WTC11 (cell line): ENCODE data around the gene TMEM140. TPM values are rescaled to one million over a fixed set of nuclear protein-coding genes. Genes with fewer than 3 reads are reported as not detected.

Source experiments
- ATAC-seq: fragments of 200-7000 bp; cut with Tn5 transposase; 2 replicates; pipeline ENCODE4 v1.10.0; 2021; ENCODE audit warnings: mild to moderate bottlenecking, moderate library complexity
- CTCF ChIA-PET: fragments of 300-600 bp; sonication (Branson Sonifier 250); formaldehyde crosslinking; loops from one replicate; lab custom pipeline; 2021; ENCODE audit warnings: antibody characterized with exemption; lab: Charles Lee
- POLR2A ChIA-PET: fragments of 350-600 bp; sonication (Branson Sonifier 250); formaldehyde crosslinking; loops from one replicate; lab custom pipeline; 2021; ENCODE audit warnings: antibody characterized with exemption; lab: Charles Lee
- DNase-seq: peaks from one replicate; pipeline ENCODE4 v3.0.0; 2021; ENCODE audit warnings: low spot score
- H3K27ac Mint-ChIP-seq: 2 replicates; pipeline ENCODE4 v1.8.0; 2021; ENCODE audit warnings: mixed read lengths
- H3K27me3 Mint-ChIP-seq: 2 replicates; pipeline ENCODE4 v1.8.0; 2021; ENCODE audit warnings: low read depth, mild to moderate bottlenecking, moderate library complexity, mixed read lengths
- H3K36me3 Mint-ChIP-seq: 2 replicates; pipeline ENCODE4 v1.8.0; 2021; ENCODE audit warnings: mixed read lengths
- H3K4me1 Mint-ChIP-seq: 2 replicates; pipeline ENCODE4 v1.8.0; 2022; ENCODE audit warnings: mixed read lengths
- H3K4me3 Mint-ChIP-seq: 2 replicates; pipeline ENCODE4 v1.8.0; 2021; ENCODE audit warnings: mild to moderate bottlenecking, moderate library complexity, mixed read lengths
- H3K9me3 Mint-ChIP-seq: 2 replicates; pipeline ENCODE4 v1.8.0; 2021; ENCODE audit warnings: mixed read lengths
- E2F4 ChIP-seq: sonication (generic); formaldehyde crosslinking; IDR thresholded peaks from 2 replicates; pipeline ENCODE4 v1.8.1; 2022; ENCODE audit warnings: low read depth, mild to moderate bottlenecking, moderate library complexity, missing genetic modification reagents, borderline replicate concordance
- ESRRA ChIP-seq: sonication (generic); formaldehyde crosslinking; IDR thresholded peaks from 2 replicates; pipeline ENCODE4 v1.8.1; 2022; ENCODE audit warnings: mild to moderate bottlenecking, missing genetic modification reagents, borderline replicate concordance
- FOXP4 ChIP-seq: sonication (generic); formaldehyde crosslinking; IDR thresholded peaks from 2 replicates; pipeline ENCODE4 v1.8.0; 2022; ENCODE audit warnings: mild to moderate bottlenecking, missing genetic modification reagents
- KAT7 ChIP-seq: sonication (generic); formaldehyde crosslinking; IDR thresholded peaks from 2 replicates; pipeline ENCODE4 v1.8.1; 2023; ENCODE audit warnings: missing genetic modification reagents, mild to moderate bottlenecking, borderline replicate concordance
- PRDM15 ChIP-seq: sonication (generic); formaldehyde crosslinking; IDR thresholded peaks from 2 replicates; pipeline ENCODE4 v1.8.0; 2022; ENCODE audit warnings: missing genetic modification reagents
- TCF7 ChIP-seq: sonication (generic); formaldehyde crosslinking; IDR thresholded peaks from 2 replicates; pipeline ENCODE4 v1.8.0; 2022; ENCODE audit warnings: mild to moderate bottlenecking, low read depth, missing genetic modification reagents, moderate library complexity
- ZNF281 ChIP-seq: sonication (generic); formaldehyde crosslinking; IDR thresholded peaks from 2 replicates; pipeline ENCODE4 v1.8.0; 2023; ENCODE audit warnings: mild to moderate bottlenecking, missing genetic modification reagents
- ZNF317 ChIP-seq: sonication (generic); formaldehyde crosslinking; IDR thresholded peaks from 2 replicates; pipeline ENCODE4 v1.8.1; 2023; ENCODE audit warnings: low read depth, mild to moderate bottlenecking, moderate library complexity, missing genetic modification reagents, borderline replicate concordance
- ZNF532 ChIP-seq: fragments of 250-450 bp; sonication (Bioruptor Pico); IDR thresholded peaks from 2 replicates; pipeline ENCODE4 v1.9.0; 2021; ENCODE audit warnings: mild to moderate bottlenecking, borderline replicate concordance
- total RNA-seq: library from RNA; stranded (reverse); gene quantifications from 3 replicates; pipeline ENCODE4 v1.2.3, GENCODE V29; 2021
- TF ChIP-seq, protein P1 (sequence below): sonication (generic); formaldehyde crosslinking; IDR thresholded peaks from 2 replicates; pipeline ENCODE4 v1.8.0; 2023; ENCODE audit warnings: missing genetic modification reagents, mild to moderate bottlenecking, borderline replicate concordance
- TF ChIP-seq, protein P2 (sequence below): fragments of 250-450 bp; sonication (Bioruptor Pico); IDR thresholded peaks from 2 replicates; pipeline ENCODE4 v1.8.0; 2021; ENCODE audit warnings: mild to moderate bottlenecking

The TMEM140 gene
- total RNA-seq, 1 experiment from 2014 or later: not detected

GRCh38 chr7:135181929-135182678 is 34.2 kb downstream of the TMEM140 start (continued):
- TF ChIP-seq ESRRA (CRISPR knock-in tag) (no peak), KAT7 (no peak)

- ATAC-seq (no peak), DNase-seq (no peak)
- peaks cover 50% of the 10 kb centered on the region for H3K9me3 Mint-ChIP-seq
- no peak overlapping the region for H3K4me3 Mint-ChIP-seq
- H3K4me1 Mint-ChIP-seq: no peaks in the 10 kb centered on the region
- POLR2A ChIA-PET: no interaction called here
- CTCF ChIA-PET: no interaction called here
- no peaks in the 10 kb centered on the region for H3K27me3 Mint-ChIP-seq
- H3K27ac Mint-ChIP-seq: no peak overlapping the region
- peaks cover 72% of the 10 kb centered on the region for H3K36me3 Mint-ChIP-seq
- TF ChIP-seq, protein P1, sequence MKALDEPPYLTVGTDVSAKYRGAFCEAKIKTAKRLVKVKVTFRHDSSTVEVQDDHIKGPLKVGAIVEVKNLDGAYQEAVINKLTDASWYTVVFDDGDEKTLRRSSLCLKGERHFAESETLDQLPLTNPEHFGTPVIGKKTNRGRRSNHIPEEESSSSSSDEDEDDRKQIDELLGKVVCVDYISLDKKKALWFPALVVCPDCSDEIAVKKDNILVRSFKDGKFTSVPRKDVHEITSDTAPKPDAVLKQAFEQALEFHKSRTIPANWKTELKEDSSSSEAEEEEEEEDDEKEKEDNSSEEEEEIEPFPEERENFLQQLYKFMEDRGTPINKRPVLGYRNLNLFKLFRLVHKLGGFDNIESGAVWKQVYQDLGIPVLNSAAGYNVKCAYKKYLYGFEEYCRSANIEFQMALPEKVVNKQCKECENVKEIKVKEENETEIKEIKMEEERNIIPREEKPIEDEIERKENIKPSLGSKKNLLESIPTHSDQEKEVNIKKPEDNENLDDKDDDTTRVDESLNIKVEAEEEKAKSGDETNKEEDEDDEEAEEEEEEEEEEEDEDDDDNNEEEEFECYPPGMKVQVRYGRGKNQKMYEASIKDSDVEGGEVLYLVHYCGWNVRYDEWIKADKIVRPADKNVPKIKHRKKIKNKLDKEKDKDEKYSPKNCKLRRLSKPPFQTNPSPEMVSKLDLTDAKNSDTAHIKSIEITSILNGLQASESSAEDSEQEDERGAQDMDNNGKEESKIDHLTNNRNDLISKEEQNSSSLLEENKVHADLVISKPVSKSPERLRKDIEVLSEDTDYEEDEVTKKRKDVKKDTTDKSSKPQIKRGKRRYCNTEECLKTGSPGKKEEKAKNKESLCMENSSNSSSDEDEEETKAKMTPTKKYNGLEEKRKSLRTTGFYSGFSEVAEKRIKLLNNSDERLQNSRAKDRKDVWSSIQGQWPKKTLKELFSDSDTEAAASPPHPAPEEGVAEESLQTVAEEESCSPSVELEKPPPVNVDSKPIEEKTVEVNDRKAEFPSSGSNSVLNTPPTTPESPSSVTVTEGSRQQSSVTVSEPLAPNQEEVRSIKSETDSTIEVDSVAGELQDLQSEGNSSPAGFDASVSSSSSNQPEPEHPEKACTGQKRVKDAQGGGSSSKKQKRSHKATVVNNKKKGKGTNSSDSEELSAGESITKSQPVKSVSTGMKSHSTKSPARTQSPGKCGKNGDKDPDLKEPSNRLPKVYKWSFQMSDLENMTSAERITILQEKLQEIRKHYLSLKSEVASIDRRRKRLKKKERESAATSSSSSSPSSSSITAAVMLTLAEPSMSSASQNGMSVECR (CRISPR knock-in tag): no peak
- TF ChIP-seq TCF7: no peak
- no peak for TF ChIP-seq E2F4 (CRISPR knock-in tag)
- no peak for TF ChIP-seq ZNF532 (CRISPR knock-in tag)
- TF ChIP-seq PRDM15 (CRISPR knock-in tag): no peak
- TF ChIP-seq ZNF317 (CRISPR knock-in tag): no peak
- TF ChIP-seq, protein P2, sequence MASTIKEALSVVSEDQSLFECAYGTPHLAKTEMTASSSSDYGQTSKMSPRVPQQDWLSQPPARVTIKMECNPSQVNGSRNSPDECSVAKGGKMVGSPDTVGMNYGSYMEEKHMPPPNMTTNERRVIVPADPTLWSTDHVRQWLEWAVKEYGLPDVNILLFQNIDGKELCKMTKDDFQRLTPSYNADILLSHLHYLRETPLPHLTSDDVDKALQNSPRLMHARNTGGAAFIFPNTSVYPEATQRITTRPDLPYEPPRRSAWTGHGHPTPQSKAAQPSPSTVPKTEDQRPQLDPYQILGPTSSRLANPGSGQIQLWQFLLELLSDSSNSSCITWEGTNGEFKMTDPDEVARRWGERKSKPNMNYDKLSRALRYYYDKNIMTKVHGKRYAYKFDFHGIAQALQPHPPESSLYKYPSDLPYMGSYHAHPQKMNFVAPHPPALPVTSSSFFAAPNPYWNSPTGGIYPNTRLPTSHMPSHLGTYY (CRISPR knock-in tag): no peak
- no peak for TF ChIP-seq FOXP4 (CRISPR knock-in tag)
- TF ChIP-seq ZNF281 (CRISPR knock-in tag): no peak
Measured at GRCh38 chr7:135183478-135183877, 35.6 kb downstream of the TMEM140 start.
